Progenitor cell of endocrine pancreas (in vitro differentiated cells): ENCODE results near the gene GVQW3. TPM values are rescaled to one million over a fixed set of nuclear protein-coding genes. Genes with fewer than 3 reads are reported as not detected.
A peak's percentile ranks its signal among the peaks of the same experiment; 100 is the strongest.

ENCODE experiments used
- DNase-seq: peaks from one replicate; pipeline ENCODE4 v3.0.0; 2021; ENCODE audit warnings: low spot score; ENCODE audit not compliant: unreplicated experiment
- H3K27ac Mint-ChIP-seq: 2 replicates; pipeline ENCODE4 v1.8.0; 2021; ENCODE audit warnings: mild to moderate bottlenecking, moderate library complexity, mixed read lengths
- H3K27me3 Mint-ChIP-seq: 2 replicates; pipeline ENCODE4 v1.8.0; 2021; ENCODE audit warnings: mixed read lengths
- H3K36me3 Mint-ChIP-seq: 2 replicates; pipeline ENCODE4 v1.8.0; 2022; ENCODE audit warnings: mixed read lengths; ENCODE audit not compliant: insufficient read depth
- H3K4me1 Mint-ChIP-seq: 2 replicates; pipeline ENCODE4 v1.8.0; 2021; ENCODE audit warnings: low read depth, mixed read lengths
- H3K4me3 Mint-ChIP-seq: 2 replicates; pipeline ENCODE4 v1.8.0; 2021; ENCODE audit warnings: low read depth, mild to moderate bottlenecking, moderate library complexity, mixed read lengths
- H3K9me3 Mint-ChIP-seq: 2 replicates; pipeline ENCODE4 v1.8.0; 2021; ENCODE audit warnings: low read depth, mixed read lengths
- CTCF ChIP-seq: fragments of 200-600 bp; sonication (generic); IDR thresholded peaks from one replicate; pipeline ENCODE4 v1.5.0; 2021; ENCODE audit warnings: antibody characterized with exemption, mild to moderate bottlenecking; ENCODE audit not compliant: unreplicated experiment
- total RNA-seq: library from RNA; stranded (reverse); gene quantifications from 2 replicates; pipeline ENCODE4 v1.2.1, GENCODE V29; 2021

GVQW3 gene
- total RNA-seq, 1 donor from 2014 or later = 17.5 TPM

DNA sequence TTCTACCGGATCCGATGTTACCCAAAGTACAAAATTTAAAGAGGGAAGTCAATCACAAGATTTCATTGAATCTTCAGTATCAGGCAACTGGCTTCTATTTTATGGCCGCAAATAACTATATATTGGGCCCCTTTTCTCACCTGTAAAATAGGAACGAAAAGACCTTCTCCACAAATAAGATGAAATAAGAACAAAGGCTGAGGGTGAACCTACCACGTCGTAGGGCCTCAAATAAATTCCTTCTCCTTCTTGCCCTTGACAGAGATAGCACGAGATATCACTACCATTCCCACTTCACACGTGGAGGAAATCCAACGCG, 62.9 kb downstream of the GVQW3 start:
- peaks cover 4% of the 10 kb centered on the region for H3K36me3 Mint-ChIP-seq
- no peak for TF ChIP-seq CTCF
- no peaks in the 10 kb centered on the region for H3K27me3 Mint-ChIP-seq
- H3K4me1 Mint-ChIP-seq = peaks cover 17% of the 10 kb centered on the region
- H3K9me3 Mint-ChIP-seq = no peaks in the 10 kb centered on the region
- no peak for DNase-seq
- H3K27ac Mint-ChIP-seq = peak overlapping the region; percentile 100
- peak overlapping the region; percentile 97 for H3K4me3 Mint-ChIP-seq

- Mint-ChIP-seq H3K9me3 (no peaks in the 10 kb centered on the region), H3K27ac (peak within 1 kb of the TSS; percentile 100), H3K4me1 (peaks cover 17% of the 10 kb centered on the region), H3K4me3 (peak within 1 kb of the TSS; percentile 97), H3K36me3 (peaks cover 4% of the 10 kb centered on the region), H3K27me3 (no peaks in the 10 kb centered on the region)
- TF ChIP-seq CTCF = no peak
- peak; percentile 84 for DNase-seq
These were observed 63.4 kb downstream of the GVQW3 start, which contains the start of gene EMSY for GRCh38 chr11:76444384-76445120. Gene EMSY, plus strand, starts transcription at chr11:76445018. Its CDS starts 1,921 bp downstream, at chr11:76446939.

- TF ChIP-seq CTCF = peak; percentile 33
- DNase-seq = peak; percentile 56
- no peaks in the 10 kb centered on the region for H3K27me3 Mint-ChIP-seq
- H3K9me3 Mint-ChIP-seq = no peaks in the 10 kb centered on the region
- H3K4me3 Mint-ChIP-seq = peak overlapping the region; percentile 97
- H3K27ac Mint-ChIP-seq = peak overlapping the region; percentile 100
- H3K4me1 Mint-ChIP-seq = peaks cover 17% of the 10 kb centered on the region
- peaks cover 6% of the 10 kb centered on the region for H3K36me3 Mint-ChIP-seq
These were observed 64.3 kb downstream of the GVQW3 start for GRCh38 chr11:76445121-76446084.

DNA sequence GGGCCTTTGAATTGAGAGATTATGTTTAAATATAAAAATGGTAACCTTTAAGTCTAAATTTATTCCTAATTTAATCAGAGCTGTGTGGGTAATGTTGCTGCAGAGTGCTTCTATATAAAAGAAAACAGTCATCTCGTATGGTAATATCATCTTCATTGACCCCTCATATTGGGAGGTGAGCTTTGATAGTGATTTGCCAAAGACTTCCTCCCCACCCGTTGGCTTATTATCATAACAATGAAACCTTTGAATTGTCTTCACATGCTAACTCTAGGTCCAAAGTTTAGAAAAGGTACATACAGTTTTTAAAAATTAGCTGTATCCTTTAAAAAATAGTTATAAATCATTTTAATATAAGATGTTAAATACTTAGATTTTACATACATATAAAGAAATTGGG, 67.4 kb downstream of the GVQW3 start:
- peaks cover 7% of the 10 kb centered on the region for H3K36me3 Mint-ChIP-seq
- H3K4me3 Mint-ChIP-seq = no peak overlapping the region
- H3K4me1 Mint-ChIP-seq = peaks cover 12% of the 10 kb centered on the region
- no peaks in the 10 kb centered on the region for H3K27me3 Mint-ChIP-seq
- no peak for TF ChIP-seq CTCF
- H3K9me3 Mint-ChIP-seq = no peaks in the 10 kb centered on the region
- DNase-seq = no peak
- no peak overlapping the region for H3K27ac Mint-ChIP-seq

DNA sequence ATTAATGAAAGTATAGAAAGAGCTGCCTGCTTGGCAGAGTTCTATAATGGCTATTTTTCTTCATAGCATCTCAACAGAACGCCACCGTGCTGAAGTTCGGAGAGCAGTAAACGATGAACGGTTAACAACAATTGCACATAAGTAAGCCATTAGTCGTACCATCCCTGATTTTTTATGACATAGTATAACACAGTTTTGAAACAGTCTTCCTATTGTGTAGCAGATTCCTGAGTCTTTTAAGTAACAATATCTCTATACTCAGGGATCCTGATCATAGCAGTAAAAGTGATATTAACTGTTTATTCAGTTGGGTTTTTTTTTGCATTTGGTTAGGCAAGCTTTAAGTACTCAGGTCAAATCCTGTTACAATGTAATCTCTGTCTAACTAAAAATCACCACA, 72.1 kb downstream of the GVQW3 start:
- Mint-ChIP-seq H3K27me3 (no peaks in the 10 kb centered on the region), H3K4me3 (no peak overlapping the region), H3K4me1 (peaks cover 12% of the 10 kb centered on the region), H3K27ac (no peak overlapping the region), H3K9me3 (no peaks in the 10 kb centered on the region), H3K36me3 (peaks cover 6% of the 10 kb centered on the region)
- no peak for DNase-seq
- no peak for TF ChIP-seq CTCF
